Activated CD8-positive, alpha-beta memory T cell treated with anti-CD3 and anti-CD28 coated beads for 1 hour (primary cell): ENCODE data around the gene ANGEL1.

ENCODE experiments used
- DNase-seq, 2 donors: peaks; one replicate each; pipeline ENCODE4 v3.0.0-alpha.2; 2020; ENCODE audit warnings: low read depth in 1 of 2; ENCODE audit errors: extremely low read depth in 1 of 2

Gene ANGEL1, protein sequence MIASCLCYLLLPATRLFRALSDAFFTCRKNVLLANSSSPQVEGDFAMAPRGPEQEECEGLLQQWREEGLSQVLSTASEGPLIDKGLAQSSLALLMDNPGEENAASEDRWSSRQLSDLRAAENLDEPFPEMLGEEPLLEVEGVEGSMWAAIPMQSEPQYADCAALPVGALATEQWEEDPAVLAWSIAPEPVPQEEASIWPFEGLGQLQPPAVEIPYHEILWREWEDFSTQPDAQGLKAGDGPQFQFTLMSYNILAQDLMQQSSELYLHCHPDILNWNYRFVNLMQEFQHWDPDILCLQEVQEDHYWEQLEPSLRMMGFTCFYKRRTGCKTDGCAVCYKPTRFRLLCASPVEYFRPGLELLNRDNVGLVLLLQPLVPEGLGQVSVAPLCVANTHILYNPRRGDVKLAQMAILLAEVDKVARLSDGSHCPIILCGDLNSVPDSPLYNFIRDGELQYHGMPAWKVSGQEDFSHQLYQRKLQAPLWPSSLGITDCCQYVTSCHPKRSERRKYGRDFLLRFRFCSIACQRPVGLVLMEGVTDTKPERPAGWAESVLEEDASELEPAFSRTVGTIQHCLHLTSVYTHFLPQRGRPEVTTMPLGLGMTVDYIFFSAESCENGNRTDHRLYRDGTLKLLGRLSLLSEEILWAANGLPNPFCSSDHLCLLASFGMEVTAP

DNA sequence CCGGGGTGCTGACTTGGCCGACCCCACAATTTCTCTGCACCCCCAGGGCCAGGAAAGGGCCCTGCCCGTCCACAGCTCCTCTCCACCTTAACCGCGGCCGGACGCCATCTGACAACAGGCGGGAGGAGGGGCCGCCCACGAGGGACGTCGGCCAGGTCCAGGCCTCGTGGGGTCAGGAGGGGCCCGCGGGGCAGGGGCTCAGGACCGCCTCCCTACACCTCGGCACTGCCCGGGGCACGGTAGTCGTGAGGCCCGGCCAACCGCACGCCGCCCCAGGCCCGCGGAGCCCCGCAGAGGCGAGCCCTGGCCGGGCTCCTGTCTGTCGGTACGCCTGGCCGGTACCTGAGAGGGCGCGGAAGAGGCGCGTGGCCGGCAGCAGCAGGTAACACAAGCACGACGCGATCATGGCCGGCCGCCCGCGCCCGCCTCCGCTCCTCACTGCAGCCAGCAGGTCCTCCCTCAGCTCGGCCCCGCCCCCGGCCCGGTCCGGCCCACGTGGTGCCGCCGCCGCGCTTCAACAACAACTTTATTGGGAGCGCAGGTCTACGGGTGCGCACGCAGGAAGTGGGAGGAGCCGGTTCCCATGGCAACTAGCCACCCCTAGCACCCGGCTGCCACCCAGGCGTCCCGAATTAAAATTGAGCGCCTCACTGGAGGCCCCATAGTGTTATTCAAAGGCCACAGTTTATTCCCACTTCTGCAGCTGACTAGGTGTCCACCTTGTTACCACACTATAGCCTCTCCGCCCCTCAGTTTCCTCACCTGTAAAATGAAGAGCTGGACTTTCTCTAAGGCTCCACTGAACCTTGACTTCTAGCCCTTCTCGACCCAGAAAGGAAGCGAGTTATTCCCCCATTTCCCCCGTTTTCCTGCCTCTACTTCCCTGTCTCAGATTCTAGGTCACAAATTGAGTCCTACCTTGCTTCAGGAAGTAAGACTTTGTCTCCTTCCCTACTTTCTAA is at the start of gene ANGEL1:
TSS of gene ANGEL1 (minus strand) at position 461 of the 962 bp plus-strand sequence. CDS start at position 406, 55 bp downstream.
- DNase-seq = peak; percentile 91 to 97

DNA sequence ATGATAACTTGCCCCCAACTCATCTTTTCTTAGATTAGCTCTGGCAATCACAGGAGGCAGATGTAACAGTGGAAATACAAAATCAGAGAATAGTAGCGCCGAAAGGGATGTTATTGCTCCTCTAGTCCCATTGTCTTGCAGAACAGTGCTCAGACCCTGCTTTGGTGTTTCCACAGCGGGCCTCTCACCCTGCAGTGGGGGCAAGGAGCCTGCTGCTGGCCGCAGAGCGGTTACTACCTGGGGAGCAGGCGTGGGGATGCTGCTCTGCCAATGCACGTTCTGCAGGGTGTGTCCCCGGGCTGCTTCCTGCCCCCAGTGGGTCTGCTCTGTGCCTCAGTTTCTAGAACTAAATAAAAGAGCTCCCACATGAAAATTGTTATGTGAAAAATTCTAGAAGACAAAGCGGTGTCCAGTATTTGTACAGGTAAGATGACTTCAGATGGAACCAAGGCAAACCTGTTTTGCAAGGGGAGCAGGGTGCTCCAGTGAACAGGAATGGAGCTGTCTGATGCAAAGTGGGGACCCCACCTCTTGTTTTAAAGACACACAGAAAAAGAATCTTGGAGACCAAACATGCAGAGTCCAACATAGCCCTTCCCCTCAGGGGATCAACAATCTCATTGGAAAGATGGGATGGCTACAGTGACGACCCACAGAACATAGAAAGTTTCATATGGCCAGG is 49.0 kb upstream of the ANGEL1 start:
- DNase-seq = no peak

DNA sequence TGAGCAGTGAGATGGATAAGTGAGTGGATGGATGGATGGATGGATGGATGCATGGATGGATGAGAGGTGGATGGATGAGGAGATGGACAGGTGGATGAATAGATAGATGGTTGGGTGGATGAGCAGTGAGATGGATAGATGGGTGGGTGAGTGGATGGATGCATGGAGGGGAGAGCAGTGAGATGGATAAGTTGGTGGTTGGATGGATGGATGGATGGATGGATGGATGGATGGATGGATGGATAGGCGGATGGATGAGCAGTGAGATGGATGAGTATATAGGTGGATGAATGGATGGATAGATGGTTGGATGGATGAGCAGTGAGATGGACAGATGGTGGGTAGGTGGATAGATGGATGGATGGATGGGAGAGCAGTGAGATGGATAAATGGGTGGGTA is 44.1 kb upstream of the ANGEL1 start:
- DNase-seq = no peak

DNA sequence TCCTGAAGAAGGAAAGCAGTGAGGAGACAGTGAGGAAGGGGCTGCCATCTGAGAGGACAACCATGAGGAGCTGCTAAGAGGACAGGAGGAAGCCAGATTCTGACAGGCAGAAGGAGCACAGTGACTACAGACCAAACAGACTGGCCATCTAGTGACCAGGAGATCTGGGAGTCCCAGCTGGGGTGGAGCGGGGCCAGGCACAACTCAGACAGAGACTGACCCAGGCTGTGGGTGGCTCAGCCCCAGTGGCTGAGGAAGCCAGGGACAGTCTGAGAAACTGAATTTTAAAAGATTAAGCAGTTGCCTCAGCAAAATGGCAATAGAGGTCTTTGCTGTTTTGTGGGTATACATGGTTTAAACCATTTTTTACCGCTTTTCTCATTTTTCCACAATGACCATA is 42.4 kb upstream of the ANGEL1 start:
- no peak for DNase-seq

DNA sequence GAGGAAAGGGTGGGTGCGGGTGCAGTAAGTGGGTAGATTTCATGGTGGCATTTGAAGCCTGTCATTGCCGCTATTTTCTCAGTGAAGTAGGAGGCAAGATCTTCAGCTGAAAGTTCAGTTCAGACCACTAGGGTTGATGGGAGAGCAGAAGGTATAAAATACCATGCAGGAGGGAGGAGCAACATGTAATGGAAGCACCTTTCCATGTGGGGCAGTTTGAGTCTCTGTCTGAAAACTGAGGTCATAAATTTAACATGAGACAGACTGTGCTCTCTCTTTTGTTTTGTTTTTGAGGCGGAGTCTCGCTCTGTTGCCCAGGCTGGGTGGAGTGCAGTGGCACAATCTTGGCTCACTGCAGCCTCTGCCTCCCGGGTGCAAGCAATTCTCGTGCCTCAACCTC is 36.2 kb upstream of the ANGEL1 start:
- DNase-seq = no peak

DNA sequence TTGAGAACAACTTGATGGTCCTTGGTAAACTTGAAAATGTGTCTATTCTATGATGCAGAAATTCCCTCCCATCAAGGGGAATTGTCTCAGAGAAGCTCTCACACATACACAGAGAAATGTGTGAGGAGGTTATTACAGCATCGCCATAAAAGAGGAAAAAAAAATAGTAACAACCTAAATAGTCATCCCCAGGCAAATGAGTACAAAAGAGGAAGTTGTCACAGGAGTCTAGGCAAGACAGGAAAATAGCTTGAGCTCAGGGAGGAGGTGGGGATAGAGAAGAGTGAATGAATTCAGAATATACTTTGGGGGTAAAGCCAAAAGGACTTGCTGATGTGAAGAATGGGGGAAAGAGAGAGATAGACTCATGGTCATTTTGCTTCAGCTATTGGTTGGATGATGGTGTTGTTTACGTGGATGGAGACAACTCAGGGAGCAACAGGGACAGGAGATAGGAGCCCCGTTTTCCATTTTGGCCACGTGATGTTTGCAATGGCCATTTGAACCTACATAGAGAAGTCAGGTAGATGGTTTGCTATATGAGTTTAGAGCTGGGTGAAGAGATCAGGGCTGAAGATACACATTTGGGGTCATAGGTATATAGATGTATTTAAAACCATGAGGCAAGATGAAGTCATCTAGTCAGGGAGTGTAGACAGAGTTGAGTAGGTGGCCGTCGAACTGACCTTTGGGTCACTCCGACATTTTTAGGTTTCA is 33.8 kb upstream of the ANGEL1 start:
- no peak for DNase-seq

DNA sequence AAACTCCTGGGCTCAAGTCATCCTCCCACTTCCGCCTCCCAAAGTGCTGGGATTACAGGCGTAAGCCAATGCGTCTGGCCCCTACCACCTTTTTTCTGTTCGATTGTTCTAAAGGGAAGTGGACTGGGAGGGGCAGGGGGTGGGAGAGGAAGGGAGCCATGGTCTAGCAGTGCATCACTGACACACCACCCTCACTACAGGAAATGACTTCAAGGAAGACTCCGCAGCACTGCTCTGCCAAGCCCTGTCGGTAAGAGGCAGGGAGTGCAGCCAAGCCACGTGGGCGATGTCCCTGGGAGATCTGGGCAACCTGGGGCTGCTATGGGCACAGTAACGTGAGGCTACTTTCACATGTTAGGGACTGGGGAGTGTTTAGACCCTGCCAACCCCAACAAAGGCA is 31.5 kb upstream of the ANGEL1 start:
- peak; percentile 6 to 14 for DNase-seq

DNA sequence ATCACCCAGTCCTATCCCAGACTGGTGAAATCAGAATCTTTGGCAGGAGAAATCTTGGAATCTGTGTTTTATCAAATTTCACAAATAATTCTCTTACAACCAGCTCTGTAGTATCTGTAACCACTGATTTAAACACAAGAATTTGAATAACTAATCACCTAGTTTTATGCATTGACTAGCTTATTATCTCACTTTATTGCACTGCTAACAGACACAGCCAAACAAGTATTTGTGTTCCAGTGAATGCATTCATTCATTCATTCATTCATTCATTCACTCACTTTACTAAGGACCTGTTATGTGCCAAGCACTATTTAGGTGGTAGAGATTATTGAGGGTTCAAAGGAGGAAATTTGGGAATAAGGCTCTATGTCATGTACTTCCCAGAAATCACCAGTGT is 29.7 kb upstream of the ANGEL1 start:
- no peak for DNase-seq

DNA sequence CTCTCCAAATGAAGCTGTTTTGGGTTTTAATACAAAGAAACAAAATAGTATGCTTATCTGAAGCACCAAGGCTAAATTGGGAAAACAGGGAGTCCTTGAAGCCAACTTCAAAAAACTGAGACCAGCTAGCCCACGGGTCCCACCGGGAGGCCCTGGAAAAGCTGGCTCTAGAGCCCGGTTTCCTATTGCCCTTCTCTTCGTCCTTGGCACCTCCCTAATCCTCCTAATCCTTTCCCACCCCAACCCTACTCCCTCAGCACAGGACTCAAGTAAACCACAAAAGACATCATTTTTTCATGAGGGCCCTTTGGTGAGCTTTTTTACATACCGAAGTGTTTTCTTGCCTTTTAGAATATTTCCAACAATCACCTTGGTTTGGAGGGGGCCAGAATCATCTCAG is 24.8 kb upstream of the ANGEL1 start:
- DNase-seq = no peak

DNA sequence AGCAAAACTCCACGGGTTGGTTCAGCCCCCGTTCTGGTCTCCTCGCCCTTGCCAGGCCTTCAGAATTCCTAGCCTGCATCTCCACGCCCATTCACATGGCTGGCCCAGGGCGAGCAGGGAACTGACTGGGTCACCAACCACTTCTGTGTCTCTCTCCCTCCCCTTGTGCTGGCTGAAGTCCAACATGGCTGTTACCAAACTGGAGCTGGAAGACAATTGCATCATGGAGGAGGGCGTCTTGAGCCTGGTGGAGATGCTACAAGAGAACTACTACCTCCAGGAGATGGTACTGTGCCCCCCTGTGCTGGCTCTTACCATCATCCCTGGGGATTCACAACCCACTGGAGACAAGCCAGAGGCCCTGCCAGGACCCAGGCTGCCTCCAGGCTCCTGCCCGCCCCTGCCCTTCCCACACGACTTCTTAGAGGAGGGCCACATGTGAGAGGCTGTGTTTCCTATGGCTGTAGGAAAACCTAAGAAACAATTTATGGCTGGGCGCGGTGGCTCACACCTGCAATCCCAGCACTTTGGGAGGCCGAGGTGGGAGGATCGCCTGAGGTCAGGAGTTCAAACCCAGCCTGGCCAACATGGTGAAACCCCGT is 23.4 kb upstream of the ANGEL1 start:
- DNase-seq = no peak

DNA sequence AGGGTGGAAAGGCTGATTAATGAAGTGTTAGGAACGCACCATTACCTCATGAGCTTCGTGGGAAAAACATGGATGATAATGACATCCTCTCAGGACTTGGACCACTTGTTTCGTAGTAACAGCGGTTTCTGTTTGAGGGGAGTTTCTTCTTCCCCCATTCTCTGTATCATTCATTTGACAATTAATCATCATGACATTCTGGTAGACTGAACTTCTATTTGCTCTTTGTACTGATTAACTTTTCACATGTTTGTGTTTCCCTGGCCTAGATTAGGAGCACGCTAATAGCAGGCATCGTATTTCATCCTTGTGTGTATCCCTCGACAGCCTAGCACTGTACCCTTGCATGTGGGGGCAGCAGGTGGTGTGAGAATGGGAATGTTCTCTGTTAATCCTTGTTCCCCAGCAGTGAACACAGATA is 21.6 kb upstream of the ANGEL1 start:
- DNase-seq = no peak

DNA sequence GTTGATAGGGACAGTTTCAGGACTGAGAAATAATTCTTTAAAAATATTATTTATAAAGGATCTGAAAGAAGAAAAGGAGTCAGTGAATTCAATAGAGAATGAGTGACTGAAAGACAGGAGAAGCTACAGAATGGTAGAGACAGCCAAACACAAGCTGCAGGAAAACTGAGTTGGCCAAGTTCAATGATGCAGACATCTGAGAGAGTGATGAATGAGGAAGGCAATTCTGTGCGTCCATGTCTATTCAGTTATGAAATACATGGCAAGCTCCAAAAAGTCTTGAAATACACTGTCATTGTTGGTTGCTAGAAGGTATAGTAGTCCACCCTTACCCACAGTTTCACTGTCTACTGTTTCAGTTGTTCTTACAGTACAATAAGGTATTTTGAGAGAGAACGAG is 20.3 kb upstream of the ANGEL1 start:
- no peak for DNase-seq

DNA sequence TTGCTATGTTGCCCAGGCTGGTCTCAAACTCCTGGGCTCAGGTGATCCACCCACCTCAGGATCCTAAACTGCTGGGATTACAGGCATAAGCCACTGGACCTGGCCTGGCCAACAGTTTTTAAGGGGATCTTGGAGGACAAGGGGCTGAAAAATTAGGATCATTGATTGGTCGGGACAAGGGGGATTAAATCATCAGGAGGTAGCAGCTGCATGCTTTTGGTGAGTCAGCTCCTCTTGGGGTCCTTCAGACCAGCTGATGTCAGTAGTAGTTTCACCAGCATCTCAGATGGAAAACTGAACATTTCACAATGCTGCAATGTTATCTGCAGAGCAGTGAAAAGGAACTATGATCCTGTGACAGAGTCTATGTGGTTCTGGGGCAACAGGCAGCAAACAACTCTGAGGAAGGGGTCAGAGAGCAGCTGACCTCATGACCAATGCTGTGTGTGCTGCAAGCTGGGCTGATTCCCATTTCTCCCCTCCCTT is 19.9 kb upstream of the ANGEL1 start:
- no peak for DNase-seq

DNA sequence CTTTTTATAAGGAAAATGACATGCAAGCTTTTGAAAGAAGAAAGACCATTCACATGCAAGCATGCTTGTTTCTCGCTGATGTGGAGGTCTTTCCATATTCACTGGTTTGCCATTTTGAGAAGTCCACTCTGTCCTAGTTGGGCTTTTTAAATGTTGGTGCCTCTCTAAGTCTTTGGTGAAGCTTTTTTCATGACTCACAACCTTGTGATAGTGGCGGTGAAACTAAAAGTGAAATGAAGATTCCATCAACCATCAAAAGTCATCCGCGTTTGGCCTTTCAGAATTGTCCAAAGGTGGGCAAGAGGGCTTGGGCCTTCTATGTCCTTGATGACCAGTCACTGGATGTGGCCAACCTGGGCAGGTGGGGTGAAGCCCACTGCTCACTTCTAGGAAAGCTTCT is 17.9 kb upstream of the ANGEL1 start:
- DNase-seq = no peak

DNA sequence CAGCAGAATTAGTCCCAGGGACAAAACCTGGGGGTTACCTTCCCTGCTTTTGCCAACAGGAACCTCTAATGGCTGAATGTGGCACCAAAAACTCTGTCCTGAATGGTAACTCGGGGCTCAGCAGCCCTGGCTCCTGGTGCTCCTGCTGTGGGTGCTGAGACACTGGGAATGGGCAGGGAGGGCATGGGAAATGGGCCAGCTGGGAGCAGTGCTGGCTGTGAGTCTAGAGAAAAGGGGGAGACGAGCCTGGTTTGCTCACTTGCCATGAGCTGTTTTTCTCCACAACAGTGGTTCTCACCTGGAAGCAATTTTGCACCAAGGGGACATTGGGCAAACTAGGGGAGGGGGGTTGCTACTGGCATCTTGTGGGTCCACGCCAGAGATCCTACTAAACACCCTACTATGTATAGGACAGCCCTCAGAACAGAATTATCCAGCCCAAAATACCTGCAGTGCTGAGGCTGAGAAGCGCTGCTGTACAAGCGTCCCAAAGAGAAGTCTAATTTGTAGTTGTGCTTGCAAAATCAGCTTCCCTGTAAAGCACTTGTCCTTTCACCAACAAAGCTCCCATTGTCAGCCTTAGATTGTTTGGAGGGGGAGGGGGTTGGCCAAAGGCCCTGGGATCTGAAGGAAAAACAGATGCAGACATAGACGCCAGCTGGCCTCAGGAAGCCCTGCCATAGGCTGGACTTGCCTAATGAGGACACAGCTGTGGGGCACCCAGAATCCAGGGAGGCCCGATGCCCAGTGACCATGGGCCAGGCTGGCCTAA is 17.2 kb upstream of the ANGEL1 start:
- no peak for DNase-seq

DNA sequence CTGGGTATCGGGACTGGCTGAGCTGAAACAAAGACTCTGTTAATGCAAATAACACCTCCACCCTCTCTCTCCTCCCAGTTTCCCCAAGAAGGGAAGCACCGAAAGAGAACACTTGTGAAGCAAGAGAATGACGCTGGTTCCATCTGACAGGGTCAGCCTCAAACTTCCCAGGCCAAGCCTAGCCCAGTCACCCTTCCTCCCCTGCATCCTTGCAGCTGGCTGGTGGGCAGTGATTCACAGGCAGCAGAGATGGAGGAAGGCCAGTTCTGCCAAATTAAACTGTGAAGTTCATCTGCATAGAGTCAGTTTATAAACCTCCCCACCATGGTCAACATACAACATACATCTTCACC is 16.3 kb upstream of the ANGEL1 start:
- DNase-seq = no peak

DNA sequence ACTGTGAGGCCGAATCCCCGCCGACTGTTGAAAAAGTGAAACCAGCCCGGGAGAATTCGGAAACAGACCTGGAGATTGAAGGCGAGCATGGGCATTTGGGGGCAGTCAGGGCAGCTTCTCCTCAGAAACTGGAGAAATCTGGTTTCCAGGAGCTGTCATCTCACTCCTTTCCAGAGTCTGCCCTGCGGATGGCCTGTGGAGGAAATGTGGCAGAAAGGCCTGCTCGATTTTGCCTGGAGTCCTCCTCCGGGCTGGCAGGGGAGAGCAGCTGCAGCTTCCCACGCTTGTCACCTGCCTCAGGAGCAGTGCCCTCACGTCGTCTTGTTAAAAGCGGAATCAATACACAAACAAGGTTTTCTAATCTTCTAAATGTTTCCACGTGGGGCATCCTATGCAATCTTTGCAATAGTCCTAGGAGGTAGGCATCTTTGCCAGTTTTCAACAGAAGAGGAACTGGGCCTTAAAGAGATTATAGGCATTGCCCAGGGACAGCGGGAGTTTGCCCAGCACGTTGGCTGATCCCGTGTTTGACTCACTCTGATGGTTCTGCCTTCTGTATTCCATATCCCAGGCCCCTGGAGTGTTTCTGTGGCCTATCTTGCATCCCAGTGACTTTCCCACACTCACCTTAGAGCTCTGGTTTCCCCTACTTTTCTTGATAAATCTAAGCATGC is 15.8 kb upstream of the ANGEL1 start:
- no peak for DNase-seq

DNA sequence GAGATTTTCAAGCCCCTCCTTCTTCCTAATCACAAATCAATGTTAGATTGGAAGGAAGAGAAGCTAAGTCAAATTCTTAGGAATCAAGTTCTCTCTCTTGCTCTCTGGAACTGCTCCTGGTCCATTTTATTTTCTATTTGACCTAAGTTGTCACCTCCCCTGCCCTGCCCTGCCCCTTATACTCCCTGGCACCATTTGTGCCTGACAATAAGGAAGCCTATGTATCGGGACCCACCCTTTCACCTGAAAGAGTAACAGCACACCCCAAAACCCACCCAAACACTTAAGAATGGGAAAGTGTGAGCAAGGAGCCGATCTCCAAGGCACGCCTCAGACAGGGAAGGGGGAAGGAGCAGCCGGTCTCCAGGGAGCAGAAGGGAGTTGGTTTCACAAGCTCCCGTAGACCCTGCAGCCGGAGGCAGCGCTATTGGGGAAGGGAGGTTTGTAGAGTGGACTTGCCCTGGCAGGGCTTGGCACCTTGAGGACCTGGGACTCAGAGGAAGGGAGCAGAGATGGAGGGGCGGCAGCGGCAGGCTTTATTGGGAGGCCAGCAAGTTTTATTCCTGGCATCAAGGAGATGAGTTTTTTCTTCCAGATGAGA is 15.1 kb upstream of the ANGEL1 start:
- DNase-seq = no peak
